GM19397 (cell line): ENCODE data around the gene STX17.
"Not testable (repeated sequence)": the region's sequence is repeated elsewhere in the genome, so short reads cannot be mapped to it uniquely, and the experiment has no call there.

Experiments used
- ATAC-seq: cut with Tn5 transposase; IDR thresholded peaks from one replicate; pipeline ENCODE4 v1.9.1; 2021; ENCODE audit warnings: mild to moderate bottlenecking, moderate library complexity; ENCODE audit not compliant: unreplicated experiment

The STX17 gene

GRCh38 chr9:99906403-99907207 lies at the start of gene STX17:
STX17 (plus strand) TSS chr9:99906654; CDS start chr9:99915240, 8,586 bp downstream.
- ATAC-seq = peak; percentile 89

- ATAC-seq = not testable (repeated sequence)
These were observed 48.9 kb upstream of the STX17 start for GRCh38 chr9:99857576-99857975.

- ATAC-seq = no peak
These were observed 48.4 kb upstream of the STX17 start for GRCh38 chr9:99858087-99858486.

DNA sequence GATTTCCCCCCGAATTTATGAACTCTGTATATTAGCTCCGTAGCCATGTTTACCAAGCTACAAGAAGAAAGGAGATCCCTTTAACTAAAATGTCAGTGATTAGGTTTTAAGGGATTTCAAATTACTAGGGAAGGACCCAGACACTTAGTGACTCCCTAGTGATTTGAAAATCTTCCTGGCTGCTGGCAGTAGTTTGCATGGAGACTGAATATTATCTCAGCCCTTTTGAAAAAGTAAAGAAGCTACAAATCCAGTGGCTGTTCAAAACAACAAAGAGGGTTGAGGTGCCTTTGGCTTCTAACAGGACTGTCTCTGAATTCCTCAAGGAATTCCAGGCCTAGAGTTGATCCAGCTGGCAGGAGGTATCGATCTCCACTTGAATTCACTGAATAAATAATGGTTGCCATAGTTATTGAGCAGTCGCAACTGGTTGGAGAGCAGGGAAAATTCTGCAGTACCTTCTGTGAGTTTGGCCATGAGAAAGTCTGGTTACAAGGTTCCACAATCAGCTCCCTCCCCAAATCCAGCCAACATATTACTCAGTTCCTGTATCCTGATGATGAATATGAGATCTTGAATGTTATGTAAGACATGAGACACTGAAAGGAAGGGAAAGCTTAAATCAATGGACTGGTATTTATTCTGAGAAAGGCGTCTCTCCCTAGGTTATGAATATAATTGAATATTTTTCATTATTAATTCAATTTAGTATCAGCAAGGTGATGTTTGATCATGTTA lies 47.0 kb upstream of the STX17 start:
- ATAC-seq = no peak

GRCh38 chr9:99860266-99860665 lies 46.2 kb upstream of the STX17 start:
- ATAC-seq = no peak

GRCh38 chr9:99863955-99864354 lies 42.5 kb upstream of the STX17 start:
- no peak for ATAC-seq

GRCh38 chr9:99866398-99866797 lies 40.1 kb upstream of the STX17 start:
- ATAC-seq = no peak

GRCh38 chr9:99867536-99867935 lies 38.9 kb upstream of the STX17 start:
- ATAC-seq = no peak

GRCh38 chr9:99867968-99868367 lies 38.5 kb upstream of the STX17 start:
- no peak for ATAC-seq

DNA sequence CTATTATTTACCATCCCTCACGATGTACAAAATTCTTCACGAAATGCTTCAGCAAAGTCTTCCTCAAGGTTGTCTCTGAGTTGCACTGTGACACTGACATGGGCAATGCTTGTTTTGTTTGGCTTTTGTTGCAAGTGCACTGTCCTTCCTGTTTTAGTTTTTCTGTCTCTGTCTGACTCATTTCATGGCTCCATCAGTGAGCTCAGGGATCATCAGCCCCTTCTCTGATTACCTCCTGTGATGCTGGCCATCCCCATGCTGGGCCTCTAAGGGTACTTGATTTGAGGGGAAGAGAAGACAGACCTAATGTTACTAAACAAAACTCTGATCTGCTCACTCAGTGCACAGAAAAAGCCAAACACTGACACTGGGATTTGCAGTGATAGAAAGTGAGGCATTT lies 37.6 kb upstream of the STX17 start:
- no peak for ATAC-seq

DNA sequence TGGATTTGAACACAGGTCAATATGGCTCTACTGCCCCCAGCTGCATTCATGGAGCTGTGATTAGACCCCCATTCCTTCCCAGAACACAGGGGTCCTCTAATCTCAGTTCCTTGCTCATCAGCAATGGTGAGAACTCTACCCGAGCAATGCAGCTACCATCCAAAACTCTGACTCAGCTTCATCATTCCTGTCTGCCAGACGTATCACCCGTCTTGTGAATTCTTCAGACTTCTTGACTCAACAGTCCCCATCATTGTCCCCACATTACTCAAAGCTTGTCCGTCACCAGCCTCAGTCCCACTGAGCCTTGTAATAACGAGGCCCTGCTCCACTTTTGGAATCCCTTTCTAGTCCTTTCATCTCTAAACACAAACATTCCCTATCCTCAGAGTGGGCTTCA lies 36.3 kb upstream of the STX17 start:
- no peak for ATAC-seq

GRCh38 chr9:99873531-99873930 lies 32.9 kb upstream of the STX17 start:
- no peak for ATAC-seq

GRCh38 chr9:99873943-99874584 lies 32.4 kb upstream of the STX17 start:
- no peak for ATAC-seq

GRCh38 chr9:99876190-99876589 lies 30.3 kb upstream of the STX17 start:
- no peak for ATAC-seq

GRCh38 chr9:99878651-99879050 lies 27.8 kb upstream of the STX17 start:
- no peak for ATAC-seq

GRCh38 chr9:99881769-99882168 lies 24.7 kb upstream of the STX17 start:
- ATAC-seq = no peak

- no peak for ATAC-seq
These were observed 20.7 kb upstream of the STX17 start for GRCh38 chr9:99885747-99886146.

DNA sequence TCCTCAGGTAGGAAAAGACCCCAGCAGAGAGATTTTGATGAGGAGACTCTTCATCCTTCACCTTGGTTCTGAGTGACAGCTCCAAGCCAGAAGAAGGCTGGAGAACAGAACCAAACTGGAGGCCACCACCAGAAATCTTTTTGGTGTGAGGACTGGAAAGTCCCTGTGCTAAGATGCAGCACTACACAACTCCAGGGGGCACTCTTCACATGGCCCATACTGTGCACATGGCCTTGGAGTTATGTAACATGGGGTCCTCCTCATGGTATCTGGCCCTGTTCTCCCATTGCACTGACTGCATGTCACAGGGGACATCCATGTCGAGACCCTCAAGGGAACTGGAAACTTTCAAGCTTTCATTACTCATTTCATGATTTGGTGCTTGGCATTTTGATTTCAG lies 17.3 kb upstream of the STX17 start:
- ATAC-seq = no peak

GRCh38 chr9:99894826-99895225 lies 11.6 kb upstream of the STX17 start:
- ATAC-seq = no peak

DNA sequence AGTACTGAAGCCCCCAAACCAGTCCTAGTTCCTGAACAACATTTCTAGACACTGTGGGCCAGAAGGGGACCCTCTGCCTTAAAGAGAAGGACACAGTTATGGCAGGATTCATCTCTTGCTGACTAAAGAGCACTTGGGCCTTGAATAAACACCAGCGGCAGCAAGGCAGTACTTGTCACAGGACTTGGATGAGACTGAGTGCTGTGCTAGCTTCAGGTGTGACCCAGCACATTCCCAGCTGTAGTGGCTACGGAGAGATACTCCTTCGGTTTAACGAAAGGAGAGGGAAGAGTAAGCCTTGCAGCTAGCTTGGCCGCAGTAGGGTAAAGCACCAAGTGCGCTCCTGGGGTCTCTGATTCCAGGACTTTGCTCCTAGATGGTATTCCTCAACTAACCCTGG lies 10.9 kb upstream of the STX17 start:
- no peak for ATAC-seq

DNA sequence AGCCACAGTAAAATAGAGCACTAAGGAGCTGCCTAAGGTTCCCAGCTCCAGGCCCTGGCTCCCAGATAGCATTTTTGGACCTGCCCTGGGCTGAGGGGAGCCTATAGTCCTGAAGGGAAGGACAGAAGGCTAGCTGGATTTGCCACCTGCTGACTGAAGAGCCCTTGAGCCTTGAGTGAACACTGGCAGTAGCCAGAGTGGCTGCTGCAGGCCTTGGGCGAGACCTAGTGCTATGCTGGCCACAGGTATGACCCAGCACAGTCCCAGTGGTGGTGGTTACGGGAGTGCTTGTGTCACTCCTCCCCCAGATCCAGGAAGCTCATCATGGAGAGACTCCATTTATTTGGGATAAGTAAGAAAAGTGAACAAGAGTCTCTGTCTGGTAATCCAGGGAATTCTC lies 10.3 kb upstream of the STX17 start:
- no peak for ATAC-seq

- no peak for ATAC-seq
These were observed 3.1 kb upstream of the STX17 start for GRCh38 chr9:99903393-99903792.
